ENCODE results near the gene RBSN.
A peak's percentile ranks its signal among the peaks of the same experiment; 100 is the strongest.

Gene RBSN

DNA sequence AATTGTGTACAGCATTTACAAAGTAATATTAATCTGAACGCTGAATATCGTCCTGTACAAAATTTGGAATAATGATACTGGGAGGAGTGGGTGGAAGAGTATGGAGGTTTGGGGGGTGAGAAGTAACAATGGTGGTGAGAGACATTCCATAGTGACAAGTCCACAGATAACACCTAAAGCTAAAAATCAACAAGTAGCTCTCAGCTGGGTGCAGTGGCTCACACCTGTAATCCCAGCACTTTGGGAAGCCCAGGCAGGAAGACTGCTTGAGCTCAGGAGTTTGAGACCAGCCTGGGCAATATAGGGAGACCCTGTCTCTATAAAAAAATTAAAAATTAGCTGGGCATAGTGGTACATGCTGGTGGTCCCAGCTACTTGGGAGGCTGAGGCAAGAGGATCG, 38.9 kb downstream of the RBSN start:
- no peak for DNase-seq (ENCODE audit: low read depth)

DNA sequence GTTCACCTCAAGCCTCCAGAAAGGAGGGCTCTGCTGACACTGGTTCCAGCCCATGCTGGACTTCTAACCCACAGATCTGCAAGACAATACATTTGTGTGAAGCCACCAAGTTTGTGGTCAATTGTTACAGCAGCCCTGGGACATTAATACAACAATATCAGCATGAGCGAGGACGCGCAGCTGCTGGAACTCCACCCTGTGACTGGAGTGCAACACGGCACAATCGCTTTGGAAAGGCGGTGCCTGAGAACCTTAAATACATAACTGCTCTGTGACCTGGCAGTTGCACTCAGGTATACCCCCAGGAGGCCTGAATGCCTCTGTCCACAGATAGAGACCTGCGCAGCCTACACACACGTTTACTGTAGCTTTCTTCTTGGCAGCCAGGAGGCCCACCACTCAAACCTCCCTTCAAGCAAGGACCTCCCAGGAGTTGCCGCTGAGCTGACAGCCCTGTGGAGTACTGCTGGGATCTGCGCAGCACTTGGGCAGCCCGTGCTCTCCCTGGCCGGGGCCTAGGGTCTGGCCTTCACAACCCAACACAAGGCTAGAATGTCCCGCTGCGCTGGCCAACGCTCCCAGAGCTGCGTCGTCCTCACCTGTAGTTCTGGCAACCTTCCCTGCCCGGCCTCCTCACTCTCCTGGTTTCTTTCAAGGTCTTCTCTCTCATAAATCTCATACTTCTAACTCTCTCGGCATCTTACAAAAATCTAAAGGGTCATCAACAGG, 42.1 kb downstream of the RBSN start:
- no peak for DNase-seq (ENCODE audit: low read depth)

DNA sequence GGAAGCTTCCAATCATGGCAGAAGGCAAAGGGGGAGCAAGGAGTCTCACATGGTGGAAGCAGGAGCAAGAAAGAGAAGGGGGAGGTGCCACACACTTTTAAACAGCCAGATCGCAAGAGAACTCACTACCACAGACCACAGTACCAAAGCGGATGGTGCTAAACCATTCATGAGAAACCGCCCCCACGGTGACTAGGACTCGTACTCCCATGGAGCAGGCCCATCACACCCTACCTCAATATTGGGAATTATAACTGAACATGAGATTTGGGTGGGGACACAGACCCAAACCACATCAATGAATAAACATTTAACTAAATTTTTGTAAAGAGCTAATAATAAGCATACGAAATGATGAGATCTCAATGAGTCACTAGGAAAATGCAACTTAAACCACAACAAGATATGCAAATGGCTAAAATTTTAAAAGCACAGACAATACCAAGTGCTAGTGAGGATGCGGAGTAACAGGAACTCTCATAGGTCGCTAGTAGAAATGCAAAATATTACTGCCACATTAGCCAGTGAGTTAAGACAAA, 43.9 kb downstream of the RBSN start:
- peak; percentile 40 for DNase-seq (ENCODE audit: low read depth)

DNA sequence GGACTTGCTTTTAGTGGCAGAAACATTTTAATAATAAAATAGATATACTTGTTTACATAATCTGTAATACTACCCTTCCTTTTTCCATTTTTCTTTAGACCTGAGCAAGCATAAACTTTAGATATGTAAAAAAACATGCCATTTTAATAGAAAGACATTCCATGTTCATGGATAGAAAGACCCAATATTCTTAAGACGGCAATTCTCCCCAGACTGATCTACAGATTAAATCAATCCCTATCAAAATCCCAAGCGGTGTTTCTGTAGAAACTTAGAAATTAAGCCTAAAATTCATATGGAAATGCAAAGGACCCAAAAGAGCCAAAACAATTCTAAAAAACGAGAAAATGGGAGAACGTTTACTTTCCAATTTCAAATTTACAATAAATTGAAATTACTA, 45.4 kb downstream of the RBSN start:
- DNase-seq (ENCODE audit: low read depth): no peak

DNA sequence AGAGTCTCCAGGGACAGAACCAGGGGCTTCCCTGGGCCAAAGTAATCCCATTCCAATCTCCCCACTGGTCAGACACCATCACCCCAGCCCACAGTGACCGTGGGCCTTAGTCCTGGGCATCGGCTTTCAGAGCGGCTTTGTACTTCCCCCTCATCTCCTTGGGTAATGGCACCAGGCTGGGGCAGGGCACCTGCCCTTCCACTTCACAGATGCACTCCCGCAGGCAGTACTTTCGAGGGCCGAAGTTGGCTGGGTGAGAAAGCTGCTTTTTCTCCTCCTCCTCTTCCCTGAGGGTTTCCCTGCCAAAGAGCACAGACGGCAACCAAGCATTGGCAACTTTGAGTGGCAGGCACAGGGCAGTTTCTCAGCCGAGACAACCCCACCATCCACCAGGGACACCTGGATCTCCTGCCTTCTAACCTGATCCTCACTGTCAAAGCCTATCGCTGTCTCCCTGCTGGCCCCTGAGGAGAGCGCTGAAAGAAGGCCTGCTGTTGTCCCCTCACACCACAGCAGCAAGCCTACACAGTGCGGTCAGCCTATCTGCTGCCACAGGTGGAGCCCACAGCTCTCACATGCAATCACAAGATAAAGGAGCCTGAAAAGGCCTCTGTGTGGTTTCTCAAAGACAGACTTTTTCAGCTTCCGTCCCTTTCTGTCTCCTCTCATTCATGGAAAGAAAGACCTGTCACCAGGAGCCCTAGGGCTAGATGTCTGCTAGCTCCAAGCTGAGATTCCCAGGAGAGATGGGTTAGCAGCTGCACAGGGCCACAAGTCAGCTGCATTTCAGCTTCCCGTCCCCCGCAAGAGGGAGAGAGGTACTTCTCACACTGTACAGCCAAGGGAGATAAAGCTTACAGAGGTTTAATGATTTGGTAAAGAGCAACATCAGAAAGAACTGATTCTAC, 46.4 kb downstream of the RBSN start:
- DNase-seq (ENCODE audit: low read depth): no peak

DNA sequence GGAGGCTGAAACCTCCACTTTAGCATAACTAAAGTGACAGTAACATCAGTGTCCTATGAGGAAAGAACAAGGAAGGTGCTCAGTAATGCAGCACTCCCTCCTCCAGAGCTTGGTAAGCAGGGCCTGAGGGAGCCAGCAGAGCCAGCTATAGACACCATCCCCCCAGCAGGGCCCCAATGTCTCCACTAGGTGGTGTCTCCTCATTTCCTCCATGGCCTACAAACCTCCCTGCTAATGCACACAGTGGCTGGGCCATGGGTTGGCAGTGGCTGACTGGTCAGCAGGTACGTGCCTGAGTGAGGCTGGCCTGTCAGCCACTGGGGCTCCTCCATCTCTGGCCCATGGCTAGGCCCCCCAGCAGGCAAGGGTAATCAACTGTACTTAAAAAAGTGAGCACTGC, 47.4 kb downstream of the RBSN start:
- DNase-seq (ENCODE audit: low read depth): peak; percentile 69

DNA sequence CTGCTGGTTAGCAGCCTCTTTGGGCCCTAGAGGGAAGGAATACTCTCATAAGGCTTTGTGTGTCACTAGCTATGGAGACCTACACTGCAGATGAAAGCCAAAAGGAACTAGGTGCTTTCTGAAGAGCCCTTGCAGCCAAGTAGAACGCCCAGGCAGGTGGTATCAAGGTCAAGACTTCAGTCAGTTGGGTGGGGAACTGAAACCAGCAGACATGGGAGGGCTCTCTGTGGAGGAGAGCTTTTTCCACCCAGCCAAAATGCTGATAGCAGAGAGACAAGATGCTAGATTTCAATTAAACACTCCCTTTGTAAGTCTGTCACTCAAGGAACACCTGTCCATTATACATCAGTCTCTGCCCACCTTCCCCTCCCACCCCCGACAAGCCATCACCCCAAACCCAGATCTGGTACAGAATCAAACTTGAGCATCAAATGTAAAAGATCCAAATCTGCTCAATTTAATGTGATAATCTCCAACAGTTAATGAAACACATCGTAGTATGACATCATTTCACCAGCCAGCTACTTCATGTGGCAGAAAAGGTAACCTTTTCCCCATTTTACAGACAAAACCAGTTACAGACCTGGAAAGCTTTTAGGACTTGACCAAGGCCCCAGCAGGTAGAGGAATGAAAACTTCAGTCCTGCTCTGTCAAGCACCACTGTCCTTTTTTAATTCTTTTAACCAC, 48.4 kb downstream of the RBSN start:
- no peak for DNase-seq (ENCODE audit: low read depth)

DNA sequence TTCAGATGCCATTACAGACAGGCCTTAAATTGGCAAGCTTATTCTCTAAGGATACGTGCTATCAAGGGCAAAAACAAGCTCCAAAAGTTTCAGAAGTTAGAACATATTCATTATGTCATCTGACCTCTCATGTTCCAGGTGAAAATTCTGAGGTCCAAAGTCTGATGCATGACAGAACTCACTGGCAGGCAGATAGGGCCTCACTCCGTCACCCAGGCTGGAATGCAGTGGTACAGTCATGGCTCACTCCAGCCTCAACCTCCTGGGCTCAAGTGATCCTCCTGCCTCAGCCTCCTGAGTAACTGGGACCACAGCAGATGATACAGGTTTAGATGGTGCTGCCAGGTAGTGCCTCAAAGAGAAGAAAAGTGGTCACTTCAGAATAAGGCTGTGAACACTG, 49.4 kb downstream of the RBSN start:
- no peak for DNase-seq (ENCODE audit: low read depth)

DNA sequence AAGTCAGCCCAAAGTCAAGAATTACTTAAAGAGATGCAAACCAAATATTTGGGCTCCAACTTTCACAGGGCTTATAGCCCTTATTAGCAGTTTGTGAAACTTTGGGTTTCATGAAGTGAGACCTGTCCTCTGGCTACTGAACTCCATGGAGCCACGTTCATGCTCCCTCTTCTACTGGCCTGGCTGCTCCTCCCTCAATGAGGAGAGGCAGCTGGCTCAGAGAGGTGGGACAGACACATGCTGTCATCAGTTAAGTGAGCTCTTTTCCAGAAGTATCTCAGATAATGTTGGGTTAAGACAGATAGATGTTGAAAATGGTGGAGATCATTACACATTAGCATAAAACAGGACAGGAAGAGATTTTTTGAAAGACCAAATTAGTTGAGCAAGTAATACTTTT, 53.3 kb downstream of the RBSN start:
- DNase-seq (ENCODE audit: low read depth): no peak

DNA sequence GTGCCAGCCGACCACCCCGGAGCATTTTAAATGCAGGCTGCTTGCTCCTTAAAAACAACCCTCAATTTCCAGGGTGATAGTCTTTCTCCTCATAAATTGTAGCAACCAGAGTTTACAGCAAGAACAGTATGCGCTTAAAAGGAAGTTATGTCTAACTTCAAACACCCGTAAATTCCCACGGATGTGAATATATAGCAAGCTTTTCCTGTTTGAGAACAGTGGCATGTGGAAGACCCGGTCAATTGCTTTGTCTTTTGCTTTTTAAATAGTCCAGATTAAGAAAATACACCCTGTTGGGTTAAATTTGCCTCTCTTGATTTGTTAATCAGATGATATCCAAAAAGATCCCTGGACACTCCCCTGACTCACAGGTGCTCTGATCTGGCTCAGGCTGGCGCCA, 54.6 kb downstream of the RBSN start:
- no peak for DNase-seq (ENCODE audit: low read depth)

DNA sequence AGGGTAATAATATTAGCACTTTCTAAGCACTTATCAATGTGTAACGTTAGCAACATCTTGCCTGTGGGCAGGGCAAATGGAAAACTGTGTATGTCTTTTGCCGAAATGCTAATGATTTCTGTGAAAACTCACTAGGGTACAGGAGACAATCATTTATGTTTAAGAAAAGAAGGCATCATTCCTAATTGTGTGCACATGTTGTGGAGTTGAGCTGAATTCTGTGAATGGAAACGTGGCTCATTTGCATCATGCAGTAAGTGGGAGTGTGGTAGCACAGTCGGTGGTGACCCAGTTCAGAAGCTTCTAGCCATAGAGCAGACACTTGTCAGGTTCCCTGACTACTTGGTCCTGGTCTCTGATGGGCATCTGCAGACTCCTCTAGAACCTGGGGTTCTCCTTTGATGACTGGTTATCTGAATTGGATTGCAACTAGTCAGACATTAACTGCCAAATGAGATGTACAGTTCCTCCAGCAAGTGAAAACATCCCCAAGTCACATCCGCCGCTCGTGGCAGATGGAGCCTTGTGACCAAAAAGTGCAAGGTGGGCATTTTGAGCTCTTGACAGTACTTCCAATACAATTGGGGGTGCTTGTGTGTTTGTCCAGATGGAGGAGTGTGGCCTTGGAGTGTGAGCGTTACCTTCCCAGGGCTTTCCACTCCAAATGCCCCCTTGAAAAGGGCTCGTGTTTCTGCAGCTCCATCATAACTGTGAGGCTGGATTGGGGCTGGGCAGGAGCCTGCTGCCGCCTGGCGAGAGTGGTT, 55.4 kb downstream of the RBSN start:
- DNase-seq (ENCODE audit: low read depth): no peak

DNA sequence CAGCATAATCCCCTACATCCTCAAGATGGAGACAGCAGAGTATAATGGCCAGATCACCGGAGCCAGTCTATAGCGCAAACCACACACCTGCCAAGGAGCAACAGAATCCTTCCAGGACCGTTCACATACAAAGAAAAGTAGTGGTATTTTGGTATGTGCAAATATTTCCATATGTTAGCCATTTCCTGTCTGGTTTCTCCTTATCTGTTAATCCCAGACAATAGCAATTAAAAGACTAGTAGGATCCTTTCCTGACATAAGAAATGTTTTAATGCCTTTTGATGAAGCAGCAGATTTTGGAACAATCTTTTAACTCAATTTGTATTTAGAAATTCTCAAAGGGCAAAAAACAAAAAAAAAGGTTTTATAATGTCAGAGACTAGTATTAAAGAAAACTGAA, 56.0 kb downstream of the RBSN start:
- DNase-seq (ENCODE audit: low read depth): peak; percentile 8

DNA sequence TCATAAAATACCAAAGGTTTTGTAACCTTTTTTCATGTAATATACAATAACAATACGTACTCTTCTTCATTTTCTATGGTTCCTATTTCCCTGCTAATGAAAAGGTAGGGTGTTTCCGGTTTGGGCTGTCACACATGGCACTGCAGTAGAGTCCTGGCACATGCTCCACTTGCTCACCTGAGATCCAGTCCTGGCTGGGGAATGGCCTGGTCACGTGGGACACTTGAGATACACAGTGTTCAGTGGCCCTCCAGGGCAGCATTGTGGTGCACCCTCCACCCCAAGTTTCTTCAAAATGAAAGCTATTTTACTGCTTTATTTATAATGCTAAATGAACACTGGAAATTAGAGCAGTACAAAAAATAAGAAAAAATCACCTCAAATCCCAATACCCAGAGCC, 57.0 kb downstream of the RBSN start:
- DNase-seq (ENCODE audit: low read depth): no peak

DNA sequence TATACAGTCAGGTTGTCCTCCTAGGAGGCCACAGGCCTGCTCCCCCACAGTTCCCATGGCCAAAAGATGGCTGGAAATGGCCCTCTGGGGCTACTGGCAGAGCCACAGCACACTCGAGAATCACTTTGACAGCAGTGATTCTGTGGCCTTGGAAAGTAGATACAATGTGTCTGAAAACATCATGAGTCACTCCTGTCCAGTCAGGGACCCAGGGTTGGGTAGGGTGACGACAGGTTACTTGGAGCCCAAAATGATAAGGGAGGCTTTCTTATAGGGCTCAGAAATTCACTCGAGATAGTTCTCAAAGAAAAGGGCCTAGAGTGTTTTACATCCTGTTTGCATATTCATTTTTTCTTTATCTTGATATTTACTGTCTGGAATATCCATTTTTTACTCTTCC, 58.1 kb downstream of the RBSN start:
- peak; percentile 13 for DNase-seq (ENCODE audit: low read depth)

DNA sequence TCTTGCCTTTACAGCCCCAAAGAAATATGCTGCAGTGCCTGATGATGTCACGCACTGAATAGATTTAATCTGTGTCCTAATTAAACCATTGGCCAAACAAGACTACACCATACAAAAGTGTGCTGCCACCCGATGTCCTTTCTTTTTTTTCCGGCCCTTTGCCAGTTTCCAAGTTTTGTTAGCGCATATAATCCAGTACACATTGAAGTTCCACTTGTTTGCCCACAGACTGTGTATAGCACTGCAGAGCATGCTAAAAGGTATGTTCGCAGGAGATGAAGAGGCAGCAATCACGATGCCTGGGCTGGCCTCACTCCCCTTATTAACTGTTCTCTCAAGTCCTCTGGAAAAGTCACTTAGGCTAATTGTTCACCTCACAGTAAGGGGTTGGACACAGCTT, 60.6 kb downstream of the RBSN start:
- DNase-seq (ENCODE audit: low read depth): no peak

DNA sequence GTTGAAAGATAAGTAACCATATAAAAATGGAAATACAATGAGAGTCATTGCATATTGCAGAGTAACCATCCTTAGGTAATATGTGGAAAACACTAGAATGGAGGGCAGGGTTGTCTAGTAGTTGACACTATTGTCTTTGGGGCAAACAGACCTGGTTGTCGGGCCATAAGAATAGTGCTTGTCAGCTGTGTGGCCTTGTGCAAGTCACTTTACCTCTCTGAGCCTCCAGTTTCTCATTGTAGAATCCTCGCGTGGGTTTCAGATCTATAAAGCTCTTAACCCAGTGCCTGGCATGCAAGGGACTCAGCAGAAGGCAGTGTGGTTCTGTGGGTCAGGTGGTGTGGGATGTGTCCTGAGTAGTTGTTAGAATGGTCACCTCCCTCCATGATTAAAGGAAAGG, 65.8 kb downstream of the RBSN start:
- no peak for DNase-seq (ENCODE audit: low read depth)

DNA sequence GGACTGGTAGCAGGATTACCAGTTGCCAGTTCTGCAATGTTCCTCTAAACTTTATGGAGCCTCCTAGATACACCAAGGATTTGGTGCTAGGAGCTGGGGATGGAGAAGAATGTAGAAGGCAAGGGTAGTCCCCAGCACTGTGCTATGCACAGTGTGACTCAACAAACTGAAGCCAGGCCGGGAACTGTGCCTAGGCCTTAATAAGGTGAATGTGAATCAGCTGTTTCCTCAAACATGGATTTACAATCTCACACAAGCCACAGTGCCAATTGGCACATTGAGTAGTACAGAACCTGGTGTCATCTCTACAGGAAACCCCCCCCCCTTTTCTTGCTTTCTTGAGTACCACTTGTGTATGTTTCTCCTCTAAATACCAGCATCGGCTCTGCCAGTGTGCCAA, 66.3 kb downstream of the RBSN start:
- no peak for DNase-seq (ENCODE audit: low read depth)

DNA sequence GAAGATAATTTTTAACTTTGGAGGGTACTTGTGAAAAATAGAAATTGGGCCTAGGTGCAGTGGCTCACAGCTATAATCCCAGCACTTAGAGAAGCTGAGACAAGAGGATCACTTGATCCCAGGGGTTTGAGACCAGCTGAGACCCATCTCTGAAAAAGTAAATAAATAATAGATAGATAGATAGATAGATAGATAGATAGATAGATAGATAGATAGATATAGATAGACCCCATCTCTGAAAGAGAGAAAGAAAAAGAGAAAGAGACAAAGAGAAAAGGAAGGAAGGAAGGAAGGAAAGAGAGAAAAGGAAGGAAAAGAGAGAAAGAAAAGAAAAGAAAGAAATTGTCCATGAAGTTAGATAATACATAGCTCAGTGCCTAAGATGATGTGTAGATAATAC, 69.3 kb downstream of the RBSN start:
- DNase-seq (ENCODE audit: low read depth): no peak

DNA sequence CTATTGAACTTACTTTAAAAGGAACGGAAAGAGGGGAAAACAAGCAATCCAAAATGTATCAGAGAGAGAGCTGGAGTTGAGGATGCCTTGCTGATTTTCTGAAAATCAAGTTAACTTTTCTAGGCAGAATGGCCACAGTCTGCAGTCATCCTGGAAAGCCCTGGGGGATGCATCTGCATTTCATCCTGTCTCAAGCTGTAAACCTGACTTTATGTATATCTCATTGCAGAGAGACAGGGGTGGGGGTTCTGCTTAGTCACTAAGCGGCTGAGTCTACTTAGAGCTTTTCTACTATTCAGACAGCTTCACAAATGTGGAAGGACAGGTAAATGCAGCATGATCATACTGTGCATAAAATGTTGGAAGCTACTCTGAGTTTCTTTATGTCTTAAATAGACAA, 75.2 kb downstream of the RBSN start:
- DNase-seq (ENCODE audit: low read depth): no peak

DNA sequence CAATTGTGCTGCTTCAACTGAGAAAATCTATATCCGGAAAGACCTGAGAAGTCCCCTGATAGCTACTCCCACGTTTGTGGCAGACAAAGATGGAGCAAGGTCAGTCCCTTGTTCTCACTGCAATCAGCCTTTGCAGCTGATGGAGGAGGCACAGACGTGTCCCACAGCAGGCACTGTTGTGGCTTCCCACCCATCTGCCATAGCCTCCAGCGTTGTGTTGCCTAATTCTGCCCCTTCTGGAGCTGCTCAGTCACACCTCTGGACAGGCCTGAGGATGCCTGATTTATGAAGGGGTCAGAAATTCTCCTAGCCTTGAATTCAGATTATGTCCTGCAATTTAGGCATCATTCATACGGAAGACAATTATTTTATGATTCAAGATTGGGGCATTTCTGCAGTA, 75.7 kb downstream of the RBSN start:
- no peak for DNase-seq (ENCODE audit: low read depth)
